ENCODE data around the gene TMIGD3.

TMIGD3 gene

GRCh38 chr1:111470596-111470995 is 32.8 kb downstream of the TMIGD3 start:
- H3K79me2 ChIP-seq (ENCODE audit: control insufficient read depth, low read length) = no peaks in the 10 kb centered on the region
- H3K4me3 ChIP-seq (ENCODE audit: low read length) = peak overlapping the region; percentile 63
- no peaks in the 10 kb centered on the region for H4K20me1 ChIP-seq (ENCODE audit: control insufficient read depth, insufficient read depth, low read depth, low read length)
- peaks cover 17% of the 10 kb centered on the region for H3K36me3 ChIP-seq (ENCODE audit: control insufficient read depth, low read length)
- no peaks in the 10 kb centered on the region for H3K27me3 ChIP-seq (ENCODE audit: control insufficient read depth, low read length)
- H3F3A ChIP-seq (ENCODE audit: control insufficient read depth, insufficient read depth) = peaks cover 10% of the 10 kb centered on the region
- no peaks in the 10 kb centered on the region for H3K9me3 ChIP-seq (ENCODE audit: control insufficient read depth, insufficient read depth, low read length)
- H3K9me2 ChIP-seq (replicated peaks; ENCODE audit: control insufficient read depth, low read length) = no peaks in the 10 kb centered on the region
- peak overlapping the region; percentile 72 for H3K27ac ChIP-seq (ENCODE audit: low read depth, low read length)
- TF ChIP-seq CTCF (IDR thresholded peaks at IDR 0.05; ENCODE audit: low read depth, low read length, poor library complexity, severe bottlenecking) (no peak), EZH2phosphoT487 (IDR thresholded peaks at IDR 0.05; ENCODE audit: borderline replicate concordance, low read length) (no peak)
- peak overlapping the region; percentile 80 for H3K4me2 ChIP-seq (ENCODE audit: low read length)
- peaks cover 47% of the 10 kb centered on the region for H3K4me1 ChIP-seq (ENCODE audit: control insufficient read depth, low read length)

GRCh38 chr1:111469539-111469938 is 33.9 kb downstream of the TMIGD3 start:
- TF ChIP-seq EZH2phosphoT487 (IDR thresholded peaks at IDR 0.05; ENCODE audit: borderline replicate concordance, low read length) = no peak
- no peak for TF ChIP-seq CTCF (IDR thresholded peaks at IDR 0.05; ENCODE audit: low read depth, low read length, poor library complexity, severe bottlenecking)
- H3F3A ChIP-seq (ENCODE audit: control insufficient read depth, insufficient read depth) = peaks cover 10% of the 10 kb centered on the region
- peaks cover 17% of the 10 kb centered on the region for H3K36me3 ChIP-seq (ENCODE audit: control insufficient read depth, low read length)
- H3K4me2 ChIP-seq (ENCODE audit: low read length) = no peak overlapping the region
- H4K20me1 ChIP-seq (ENCODE audit: control insufficient read depth, insufficient read depth, low read depth, low read length) = no peaks in the 10 kb centered on the region
- H3K27me3 ChIP-seq (ENCODE audit: control insufficient read depth, low read length) = no peaks in the 10 kb centered on the region
- no peak overlapping the region for H3K27ac ChIP-seq (ENCODE audit: low read depth, low read length)
- H3K4me1 ChIP-seq (ENCODE audit: control insufficient read depth, low read length) = peaks cover 37% of the 10 kb centered on the region
- H3K79me2 ChIP-seq (ENCODE audit: control insufficient read depth, low read length) = no peaks in the 10 kb centered on the region
- no peak overlapping the region for H3K4me3 ChIP-seq (ENCODE audit: low read length)
- no peaks in the 10 kb centered on the region for H3K9me3 ChIP-seq (ENCODE audit: control insufficient read depth, insufficient read depth, low read length)
- H3K9me2 ChIP-seq (replicated peaks; ENCODE audit: control insufficient read depth, low read length) = no peaks in the 10 kb centered on the region

- H3K9me2 ChIP-seq (replicated peaks; ENCODE audit: control insufficient read depth, low read length) = no peaks in the 10 kb centered on the region
- H3K9me3 ChIP-seq (ENCODE audit: control insufficient read depth, insufficient read depth, low read length) = no peaks in the 10 kb centered on the region
- H3K36me3 ChIP-seq (ENCODE audit: control insufficient read depth, low read length) = peaks cover 17% of the 10 kb centered on the region
- H3K79me2 ChIP-seq (ENCODE audit: control insufficient read depth, low read length) = no peaks in the 10 kb centered on the region
- H3K27me3 ChIP-seq (ENCODE audit: control insufficient read depth, low read length) = no peaks in the 10 kb centered on the region
- H3K4me3 ChIP-seq (ENCODE audit: low read length) = no peak overlapping the region
- H4K20me1 ChIP-seq (ENCODE audit: control insufficient read depth, insufficient read depth, low read depth, low read length) = no peaks in the 10 kb centered on the region
- TF ChIP-seq EZH2phosphoT487 (IDR thresholded peaks at IDR 0.05; ENCODE audit: borderline replicate concordance, low read length) = no peak
- no peak for TF ChIP-seq CTCF (IDR thresholded peaks at IDR 0.05; ENCODE audit: low read depth, low read length, poor library complexity, severe bottlenecking)
- peaks cover 13% of the 10 kb centered on the region for H3F3A ChIP-seq (ENCODE audit: control insufficient read depth, insufficient read depth)
- H3K4me1 ChIP-seq (ENCODE audit: control insufficient read depth, low read length) = peaks cover 31% of the 10 kb centered on the region
- no peak overlapping the region for H3K4me2 ChIP-seq (ENCODE audit: low read length)
- no peak overlapping the region for H3K27ac ChIP-seq (ENCODE audit: low read depth, low read length)
Observed at GRCh38 chr1:111468717-111469100, 34.7 kb downstream of the TMIGD3 start.
